H1 (cell line): ENCODE results near the gene CLEC2B. TPM values are rescaled to one million over a fixed set of nuclear protein-coding genes. Genes with fewer than 3 reads are reported as not detected.

Source experiments
- ATF2 ChIP-seq: IDR thresholded peaks from 2 replicates; pipeline ENCODE4 v1.6.1; 2012; ENCODE audit warnings: low read length, inconsistent platforms
- BACH1 ChIP-seq: IDR thresholded peaks from 2 replicates; pipeline ENCODE4 v1.6.1; 2012; ENCODE audit warnings: low read length, improper control_type of control experiment
- BCL11A ChIP-seq, 2 experiments: IDR thresholded peaks; one replicate each; pipeline ENCODE4 v1.6.1; 2011; ENCODE audit warnings: low read depth in 2 of 2, low read length in 2 of 2, mild to moderate bottlenecking in 2 of 2
- BRCA1 ChIP-seq: IDR thresholded peaks from 2 replicates; pipeline ENCODE4 v1.6.1; 2012; ENCODE audit warnings: low read depth, low read length, improper control_type of control experiment
- CEBPB ChIP-seq: IDR thresholded peaks from 2 replicates; pipeline ENCODE4 v1.6.1; 2012; ENCODE audit warnings: low read depth, low read length
- CHD2 ChIP-seq: IDR thresholded peaks from 2 replicates; pipeline ENCODE4 v1.6.1; 2012; ENCODE audit warnings: low read length, improper control_type of control experiment
- CREB1 ChIP-seq: IDR thresholded peaks from 2 replicates; pipeline ENCODE4 v1.6.1; 2012; ENCODE audit warnings: inconsistent platforms
- HDAC2 ChIP-seq, 2 experiments: fragments of 300-600 bp in 1 of 2; sonication (generic) in 1 of 2; IDR thresholded peaks; 2 replicates each; pipeline ENCODE4 v1.6.1; 2011 to 2012; ENCODE audit warnings: low read depth in 2 of 2, low read length in 2 of 2, mild to moderate bottlenecking in 2 of 2, moderate library complexity in 2 of 2, borderline replicate concordance in 1 of 2, inconsistent platforms in 1 of 2
- HDAC6 ChIP-seq: IDR thresholded peaks from one replicate; pipeline ENCODE4 v1.7.1; 2012; ENCODE audit warnings: low read depth, mild to moderate bottlenecking, inconsistent platforms, low read length, moderate library complexity
- JUN ChIP-seq: IDR thresholded peaks from 2 replicates; pipeline ENCODE4 v1.6.1; 2011; ENCODE audit warnings: low read depth, mild to moderate bottlenecking, improper control_type of control experiment, low read length
- KDM4A ChIP-seq: IDR thresholded peaks from one replicate; pipeline ENCODE4 v1.7.1; 2012; ENCODE audit warnings: low read depth, mild to moderate bottlenecking, moderate library complexity, low read length, inconsistent platforms; ENCODE audit not compliant: severe bottlenecking
- POLR2AphosphoS5 ChIP-seq: IDR thresholded peaks from 2 replicates; pipeline ENCODE4 v1.6.1; 2011; ENCODE audit warnings: low read depth, low read length
- RBBP5 ChIP-seq: IDR thresholded peaks from 2 replicates; pipeline ENCODE4 v1.7.1; 2012; ENCODE audit warnings: low read depth, mild to moderate bottlenecking, inconsistent platforms, low read length, moderate library complexity, borderline replicate concordance
- SP1 ChIP-seq: IDR thresholded peaks from 2 replicates; pipeline ENCODE4 v1.6.1; 2011; ENCODE audit warnings: low read depth, low read length
- TBP ChIP-seq: IDR thresholded peaks from 2 replicates; pipeline ENCODE4 v1.6.1; 2011; ENCODE audit warnings: low read depth, low read length, improper control_type of control experiment
- YY1 ChIP-seq: IDR thresholded peaks from 2 replicates; pipeline ENCODE4 v1.6.1; 2011; ENCODE audit warnings: low read depth, mild to moderate bottlenecking, low read length
- polyA plus RNA-seq, 7 experiments: library from polyadenylated mRNA; depleted of rRNA in 3 of 7; stranded (reverse) in 5 of 7; unstranded in 2 of 7; fragments of >200 nt in 5 of 7; fragments of 200-250 nt in 2 of 7; gene quantifications; 1 replicate in 5 of 7; 2 replicates in 1 of 7; 4 replicates in 1 of 7; pipeline versions ENCODE4 v1.2.1 to v1.2.3, GENCODE V29; 2011 to 2013; ENCODE audit warnings: missing spikeins in 2 of 7, mixed read lengths in 2 of 7
- total RNA-seq: library from RNA; stranded (reverse); fragmentation: NEBNext Ultra II Directional; extraction: Animal tissue kit (Norgen Biotek cat#: 25700); gene quantifications from 2 replicates; pipeline ENCODE4 v1.2.1, GENCODE V29; 2021

CLEC2B gene
- total and polyA plus RNA-seq, 2 of the 8 experiments (the other 6 are each of a cell fraction or from before 2014, with no cell fraction given) = not detected

GRCh38 chr12:9910716-9911421 is 41.7 kb upstream of the CLEC2B start (continued):
- TF ChIP-seq CHD2 = peak; percentile 62; the same call in 1 of the 2 replicates
- peak; percentile 97 for TF ChIP-seq CEBPB
- no peak for TF ChIP-seq BRCA1
- TF ChIP-seq HDAC6 = no peak
- no peak for TF ChIP-seq BACH1
- TF ChIP-seq ATF2 = peak; percentile 85
- TF ChIP-seq KDM4A = no peak
- TF ChIP-seq CREB1 = peak; percentile 30
- no peak; the same call in 1 of the 2 replicates for TF ChIP-seq YY1
- no peak for TF ChIP-seq HDAC2 (IDR thresholded peaks at IDR 0.05; ENCODE audit: borderline replicate concordance in 1 of 2, low read depth in 2 of 2, low read length in 2 of 2)
- peak; percentile 73 for TF ChIP-seq SP1
- TF ChIP-seq POLR2AphosphoS5 = peak; percentile 99
- peak; percentile 96 for TF ChIP-seq TBP
- no peak for TF ChIP-seq JUN
- no peak for TF ChIP-seq BCL11A (IDR thresholded peaks at IDR 0.05; ENCODE audit: low read depth in 2 of 2, low read length in 2 of 2)
- no peak for TF ChIP-seq RBBP5
